Sigmoid colon (tissue), 4 donors: ENCODE data around the gene KBTBD12.

Experiments
- CTCF ChIP-seq, 4 experiments: fragments of 450-650 bp in 3 of 4; fragments of 200-600 bp in 1 of 4; IDR thresholded peaks; one replicate each; pipeline ENCODE4 v1.5.1; 2016 to 2019; ENCODE audit warnings: antibody characterized with exemption in 4 of 4, mild to moderate bottlenecking in 3 of 4, moderate library complexity in 2 of 4
- EP300 ChIP-seq, 4 donors: sonication (generic); formaldehyde crosslinking; IDR thresholded peaks; one replicate each; pipeline ENCODE4 v1.6.1; 2017; ENCODE audit warnings: antibody characterized with exemption in 4 of 4
- POLR2A ChIP-seq, 2 donors: fragments of 450-650 bp; IDR thresholded peaks; one replicate each; pipeline ENCODE4 v1.6.1; 2016; ENCODE audit warnings: antibody characterized with exemption in 2 of 2, mild to moderate bottlenecking in 2 of 2, moderate library complexity in 2 of 2
- POLR2AphosphoS5 ChIP-seq, 4 donors: sonication (generic); formaldehyde crosslinking; IDR thresholded peaks; one replicate each; pipeline ENCODE4 v1.6.1; 2017; ENCODE audit warnings: antibody characterized with exemption in 4 of 4

- TF ChIP-seq CTCF (IDR thresholded peaks at IDR 0.05) = no peak
- TF ChIP-seq POLR2AphosphoS5 (IDR thresholded peaks at IDR 0.05) = no peak
- TF ChIP-seq POLR2A (IDR thresholded peaks at IDR 0.05) = no peak
- TF ChIP-seq EP300 (IDR thresholded peaks at IDR 0.05) = no peak
These were observed 26.4 kb upstream of the KBTBD12 start for GRCh38 chr3:127888564-127889107.
